ENCODE measurements around the gene KCNK1. TPM values are rescaled to one million over a fixed set of nuclear protein-coding genes. Genes with fewer than 3 reads are reported as not detected.
"Not testable (repeated sequence)": the region's sequence is repeated elsewhere in the genome, so short reads cannot be mapped to it uniquely, and the experiment has no call there.

KCNK1 gene
- total RNA-seq, 1 experiment from 2014 or later: 24.3 TPM

DNA sequence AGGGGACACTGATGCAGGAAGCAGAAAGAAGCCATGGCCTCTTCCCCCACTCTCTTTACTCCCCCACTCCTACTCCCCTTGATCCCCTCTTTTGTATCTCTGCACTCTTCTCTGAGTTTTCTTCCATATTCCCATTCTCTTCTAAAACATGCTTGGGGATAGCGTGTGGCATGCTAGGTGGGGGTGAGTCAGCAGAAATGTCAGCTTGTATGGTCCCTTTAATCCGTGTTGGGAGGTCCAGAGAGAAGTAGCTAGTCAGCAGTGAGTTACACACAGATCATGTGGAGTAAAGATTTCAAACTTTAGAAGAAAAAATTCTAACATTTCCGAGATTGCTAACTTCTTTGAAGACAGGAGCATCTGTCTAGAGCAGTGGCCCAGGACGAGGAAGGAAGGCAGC, 4.0 kb upstream of the KCNK1 start:
- POLR2A ChIA-PET: interaction anchor here (1.4 kb wide), 1 partner anchor 13 kb away, joined by 3 read pairs; no protein-coding TSS in a partner anchor
- TF ChIP-seq, protein P1, sequence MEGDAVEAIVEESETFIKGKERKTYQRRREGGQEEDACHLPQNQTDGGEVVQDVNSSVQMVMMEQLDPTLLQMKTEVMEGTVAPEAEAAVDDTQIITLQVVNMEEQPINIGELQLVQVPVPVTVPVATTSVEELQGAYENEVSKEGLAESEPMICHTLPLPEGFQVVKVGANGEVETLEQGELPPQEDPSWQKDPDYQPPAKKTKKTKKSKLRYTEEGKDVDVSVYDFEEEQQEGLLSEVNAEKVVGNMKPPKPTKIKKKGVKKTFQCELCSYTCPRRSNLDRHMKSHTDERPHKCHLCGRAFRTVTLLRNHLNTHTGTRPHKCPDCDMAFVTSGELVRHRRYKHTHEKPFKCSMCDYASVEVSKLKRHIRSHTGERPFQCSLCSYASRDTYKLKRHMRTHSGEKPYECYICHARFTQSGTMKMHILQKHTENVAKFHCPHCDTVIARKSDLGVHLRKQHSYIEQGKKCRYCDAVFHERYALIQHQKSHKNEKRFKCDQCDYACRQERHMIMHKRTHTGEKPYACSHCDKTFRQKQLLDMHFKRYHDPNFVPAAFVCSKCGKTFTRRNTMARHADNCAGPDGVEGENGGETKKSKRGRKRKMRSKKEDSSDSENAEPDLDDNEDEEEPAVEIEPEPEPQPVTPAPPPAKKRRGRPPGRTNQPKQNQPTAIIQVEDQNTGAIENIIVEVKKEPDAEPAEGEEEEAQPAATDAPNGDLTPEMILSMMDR (IDR thresholded peaks at IDR 0.05; ENCODE audit: unreplicated experiment): no peak
- H3K9me3 Mint-ChIP-seq (ENCODE audit: unreplicated experiment): no peaks in the 10 kb centered on the region

DNA sequence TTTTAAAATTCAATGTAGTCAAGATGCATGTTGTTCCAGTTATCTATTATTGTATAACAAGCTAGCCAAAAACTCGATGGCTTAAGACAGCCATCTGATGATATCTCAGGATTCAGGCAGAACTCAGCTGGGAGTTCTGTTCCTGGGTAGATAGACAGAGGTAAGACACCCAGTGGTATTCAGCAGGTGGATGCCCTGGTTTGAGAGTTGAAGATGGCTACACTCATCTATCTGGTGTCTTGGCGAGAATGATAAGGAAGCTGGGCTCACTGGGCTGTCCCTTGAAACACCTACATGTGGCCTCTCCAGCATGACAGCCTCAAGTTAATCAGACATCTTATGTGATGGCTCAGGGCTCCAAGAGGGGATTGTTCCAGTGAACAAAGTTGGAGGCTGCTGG, 3.3 kb upstream of the KCNK1 start:
- DNase-seq (ENCODE audit: unreplicated experiment): no peak
- POLR2A ChIA-PET: interaction anchor here (0.7 kb wide), 1 partner anchor 10 kb away, joined by 3 read pairs; no protein-coding TSS in a partner anchor
- H3K27me3 Mint-ChIP-seq (ENCODE audit: insufficient read depth, unreplicated experiment): peaks cover 12% of the 10 kb centered on the region
- BruUV-seq (replicated peaks): no TSS peak
- CTCF ChIA-PET: interaction anchor here (0.6 to 0.7 kb wide), 4 partner anchors 131 to 820 kb away, joined by 3 to 5 read pairs (median 3); no protein-coding TSS in a partner anchor
- no peak overlapping the region for H3K4me3 Mint-ChIP-seq (ENCODE audit: unreplicated experiment)
- H3K36me3 Mint-ChIP-seq (ENCODE audit: insufficient read depth, unreplicated experiment): no peaks in the 10 kb centered on the region
- intact Hi-C loops (cut with micrococcal nuclease): loop anchor here (5.0 kb wide), 3 partner anchors 97 to 297 kb away; no protein-coding TSS in a partner anchor
- TF ChIP-seq, protein P1 (IDR thresholded peaks at IDR 0.05; ENCODE audit: unreplicated experiment): no peak
- H3K4me1 Mint-ChIP-seq (ENCODE audit: insufficient read depth, unreplicated experiment): peaks cover 16% of the 10 kb centered on the region
- H3K9me3 Mint-ChIP-seq (ENCODE audit: unreplicated experiment): no peaks in the 10 kb centered on the region
- H3K27ac Mint-ChIP-seq (ENCODE audit: low read depth, unreplicated experiment): no peak overlapping the region

More for the DNA sequence above, 4.0 kb upstream of the KCNK1 start:
- Mint-ChIP-seq H3K4me1 (ENCODE audit: insufficient read depth, unreplicated experiment) (peaks cover 8% of the 10 kb centered on the region), H3K36me3 (ENCODE audit: insufficient read depth, unreplicated experiment) (no peaks in the 10 kb centered on the region), H3K4me3 (ENCODE audit: unreplicated experiment) (no peak overlapping the region), H3K27me3 (ENCODE audit: insufficient read depth, unreplicated experiment) (peaks cover 12% of the 10 kb centered on the region), H3K27ac (ENCODE audit: low read depth, unreplicated experiment) (no peak overlapping the region)
- CTCF ChIA-PET: interaction anchor here (0.6 kb wide), 1 partner anchor 22 kb away, joined by 5 read pairs; no protein-coding TSS in a partner anchor
- BruUV-seq (replicated peaks): no TSS peak
- intact Hi-C loops (cut with micrococcal nuclease): loop anchor here (5.0 kb wide), 3 partner anchors 97 to 297 kb away; no protein-coding TSS in a partner anchor
- DNase-seq (ENCODE audit: unreplicated experiment): no peak

DNA sequence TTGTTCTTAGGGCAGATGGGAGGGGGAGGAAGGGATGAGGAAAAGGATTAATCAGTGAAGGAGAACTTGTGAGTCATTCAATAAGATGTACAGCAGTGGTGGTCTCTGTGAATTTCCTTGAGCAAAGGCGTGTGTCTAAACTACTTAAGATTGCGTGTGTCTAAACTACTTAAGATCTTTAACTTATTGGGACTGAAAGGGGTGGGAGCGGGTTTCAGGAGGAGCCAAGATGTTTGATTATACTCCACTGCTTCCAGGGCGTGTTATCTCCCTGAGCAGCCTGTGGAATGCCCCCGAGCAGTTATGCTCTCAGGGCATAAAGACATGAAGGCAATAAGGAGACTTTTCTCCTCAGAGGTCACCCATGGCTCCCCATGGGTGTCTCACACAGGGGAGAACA, 2.5 kb upstream of the KCNK1 start:
- BruUV-seq (replicated peaks); H3K4me3 Mint-ChIP-seq (ENCODE audit: unreplicated experiment); H3K27ac Mint-ChIP-seq (ENCODE audit: low read depth, unreplicated experiment); POLR2A ChIA-PET; H3K9me3 Mint-ChIP-seq (ENCODE audit: unreplicated experiment); H3K36me3 Mint-ChIP-seq (ENCODE audit: insufficient read depth, unreplicated experiment); DNase-seq (ENCODE audit: unreplicated experiment); CTCF ChIA-PET: not testable (repeated sequence)
- Mint-ChIP-seq H3K4me1 (ENCODE audit: insufficient read depth, unreplicated experiment) (peaks cover 23% of the 10 kb centered on the region), H3K27me3 (ENCODE audit: insufficient read depth, unreplicated experiment) (peaks cover 12% of the 10 kb centered on the region)
- intact Hi-C loops (cut with micrococcal nuclease): loop anchor here (5.0 kb wide), 3 partner anchors 96 to 296 kb away; no protein-coding TSS in a partner anchor

DNA sequence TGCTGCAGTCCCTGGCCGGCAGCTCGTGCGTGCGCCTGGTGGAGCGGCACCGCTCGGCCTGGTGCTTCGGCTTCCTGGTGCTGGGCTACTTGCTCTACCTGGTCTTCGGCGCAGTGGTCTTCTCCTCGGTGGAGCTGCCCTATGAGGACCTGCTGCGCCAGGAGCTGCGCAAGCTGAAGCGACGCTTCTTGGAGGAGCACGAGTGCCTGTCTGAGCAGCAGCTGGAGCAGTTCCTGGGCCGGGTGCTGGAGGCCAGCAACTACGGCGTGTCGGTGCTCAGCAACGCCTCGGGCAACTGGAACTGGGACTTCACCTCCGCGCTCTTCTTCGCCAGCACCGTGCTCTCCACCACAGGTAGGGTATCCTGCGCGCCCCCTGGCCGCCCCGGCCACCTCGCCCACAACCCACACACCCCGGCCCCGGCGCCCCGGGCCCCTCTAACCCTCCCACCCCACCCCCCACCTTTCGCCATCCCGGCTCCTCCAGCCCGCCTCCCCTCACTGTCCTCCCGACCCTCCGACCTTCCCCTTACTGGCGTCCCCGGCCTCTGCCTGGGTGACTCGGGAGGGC, 352 bp downstream of the KCNK1 start:
- Mint-ChIP-seq H3K27me3 (ENCODE audit: insufficient read depth, unreplicated experiment) (peaks cover 12% of the 10 kb centered on the region), H3K4me1 (ENCODE audit: insufficient read depth, unreplicated experiment) (peaks cover 23% of the 10 kb centered on the region), H3K27ac (ENCODE audit: low read depth, unreplicated experiment) (peak overlapping the region; percentile 96), H3K36me3 (ENCODE audit: insufficient read depth, unreplicated experiment) (peaks cover 18% of the 10 kb centered on the region), H3K9me3 (ENCODE audit: unreplicated experiment) (no peaks in the 10 kb centered on the region), H3K4me3 (ENCODE audit: unreplicated experiment) (peak overlapping the region; percentile 88)
- BruUV-seq (replicated peaks): no TSS peak
- TF ChIP-seq, protein P1 (IDR thresholded peaks at IDR 0.05; ENCODE audit: unreplicated experiment): no peak
- POLR2A ChIA-PET: interaction anchor here (0.8 to 3.6 kb wide), 29 partner anchors 10 to 461 kb away, joined by 3 to 23 read pairs (median 4); partner anchors contain the start of gene MAP3K21
- intact Hi-C loops (cut with micrococcal nuclease): loop anchor here (2.0 to 5.0 kb wide), 5 partner anchors 55 to 293 kb away; no protein-coding TSS in a partner anchor
- CTCF ChIA-PET: interaction anchor here (0.9 to 1.0 kb wide), 5 partner anchors 11 to 176 kb away, joined by 3 to 6 read pairs (median 3); no protein-coding TSS in a partner anchor
- DNase-seq (ENCODE audit: unreplicated experiment): peak; percentile 72
